GM12864 (cell line): ENCODE data around the gene CPT1A.
A peak's percentile ranks its signal among the peaks of the same experiment; 100 is the strongest.

ENCODE experiments used
- DNase-seq: peaks from one replicate; pipeline ENCODE4 v3.0.0-alpha.2; 2011; ENCODE audit warnings: low read depth
- H3K4me3 ChIP-seq: 2 replicates; pipeline ENCODE4 v1.5.1; 2011; ENCODE audit warnings: mild to moderate bottlenecking, low read depth, low read length, control low read depth
- TF ChIP-seq, protein P1 (sequence below): IDR thresholded peaks from 2 replicates; pipeline ENCODE4 v1.5.1; 2011; ENCODE audit warnings: low read depth, mild to moderate bottlenecking, moderate library complexity, low read length, control low read depth, inconsistent platforms; ENCODE audit errors: missing control alignments

CPT1A gene

DNA sequence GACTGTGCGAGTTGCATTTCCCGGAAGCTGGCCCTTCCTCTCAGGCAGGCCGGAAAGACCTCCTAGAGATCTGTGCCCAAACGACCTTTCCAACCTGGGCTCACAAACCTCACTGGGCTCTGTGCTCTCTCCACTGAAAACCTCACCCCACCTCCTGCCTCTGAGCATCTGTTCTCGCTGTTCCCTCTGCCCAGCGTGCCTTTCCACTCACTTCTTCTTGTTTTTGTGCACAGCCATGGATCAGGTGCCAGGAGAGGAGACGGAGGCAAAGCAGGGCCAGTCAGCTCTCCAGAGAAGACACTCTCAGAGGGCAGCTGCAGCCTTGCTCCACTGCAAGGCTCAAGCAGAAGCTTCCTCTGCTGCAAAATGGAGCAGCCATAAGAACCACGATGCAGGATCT, 10.9 kb upstream of the CPT1A start:
- TF ChIP-seq, protein P1, sequence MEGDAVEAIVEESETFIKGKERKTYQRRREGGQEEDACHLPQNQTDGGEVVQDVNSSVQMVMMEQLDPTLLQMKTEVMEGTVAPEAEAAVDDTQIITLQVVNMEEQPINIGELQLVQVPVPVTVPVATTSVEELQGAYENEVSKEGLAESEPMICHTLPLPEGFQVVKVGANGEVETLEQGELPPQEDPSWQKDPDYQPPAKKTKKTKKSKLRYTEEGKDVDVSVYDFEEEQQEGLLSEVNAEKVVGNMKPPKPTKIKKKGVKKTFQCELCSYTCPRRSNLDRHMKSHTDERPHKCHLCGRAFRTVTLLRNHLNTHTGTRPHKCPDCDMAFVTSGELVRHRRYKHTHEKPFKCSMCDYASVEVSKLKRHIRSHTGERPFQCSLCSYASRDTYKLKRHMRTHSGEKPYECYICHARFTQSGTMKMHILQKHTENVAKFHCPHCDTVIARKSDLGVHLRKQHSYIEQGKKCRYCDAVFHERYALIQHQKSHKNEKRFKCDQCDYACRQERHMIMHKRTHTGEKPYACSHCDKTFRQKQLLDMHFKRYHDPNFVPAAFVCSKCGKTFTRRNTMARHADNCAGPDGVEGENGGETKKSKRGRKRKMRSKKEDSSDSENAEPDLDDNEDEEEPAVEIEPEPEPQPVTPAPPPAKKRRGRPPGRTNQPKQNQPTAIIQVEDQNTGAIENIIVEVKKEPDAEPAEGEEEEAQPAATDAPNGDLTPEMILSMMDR, result no peak
- DNase-seq, result no peak
- H3K4me3 ChIP-seq, result no peak overlapping the region

DNA sequence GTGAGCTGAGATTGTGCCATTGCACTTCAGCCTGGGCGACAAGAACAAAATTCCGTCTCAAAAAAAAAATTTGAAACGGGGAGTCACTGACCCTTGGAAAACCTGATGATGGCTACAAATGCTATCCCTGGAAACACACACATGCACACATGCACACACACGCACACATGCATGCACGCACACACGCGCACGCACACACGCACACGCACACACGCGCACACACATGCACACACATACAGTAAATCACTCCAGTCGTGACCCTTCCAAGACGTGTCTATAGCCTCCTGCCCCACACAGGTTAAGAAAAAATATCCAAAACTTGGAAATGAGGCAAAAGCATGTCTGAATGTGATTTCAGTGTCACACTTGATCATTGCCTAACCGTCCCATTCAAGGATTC, 6.7 kb upstream of the CPT1A start:
- H3K4me3 ChIP-seq, result no peak overlapping the region
- DNase-seq, result no peak
- TF ChIP-seq, protein P1, result no peak

DNA sequence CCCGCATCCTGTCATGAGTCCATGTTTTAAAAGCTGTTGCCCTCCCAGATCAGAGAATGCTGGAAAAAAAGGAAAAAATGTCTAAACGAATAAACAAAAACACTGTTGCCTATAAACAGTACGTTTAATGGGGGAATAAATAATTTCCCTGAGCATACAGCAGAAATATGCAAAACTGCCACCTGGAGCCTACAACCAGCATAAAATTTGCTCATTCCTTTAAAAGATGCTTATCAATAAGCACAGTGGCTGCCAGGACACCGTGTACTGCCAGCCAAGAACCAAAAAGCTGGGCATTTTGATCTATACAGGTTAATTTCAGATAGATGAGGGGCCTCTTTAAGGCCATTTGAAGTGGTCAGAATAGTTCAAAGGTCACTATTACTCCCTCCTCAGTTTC, 5.7 kb upstream of the CPT1A start:
- H3K4me3 ChIP-seq, result no peak overlapping the region
- TF ChIP-seq, protein P1, result no peak
- DNase-seq, result no peak

DNA sequence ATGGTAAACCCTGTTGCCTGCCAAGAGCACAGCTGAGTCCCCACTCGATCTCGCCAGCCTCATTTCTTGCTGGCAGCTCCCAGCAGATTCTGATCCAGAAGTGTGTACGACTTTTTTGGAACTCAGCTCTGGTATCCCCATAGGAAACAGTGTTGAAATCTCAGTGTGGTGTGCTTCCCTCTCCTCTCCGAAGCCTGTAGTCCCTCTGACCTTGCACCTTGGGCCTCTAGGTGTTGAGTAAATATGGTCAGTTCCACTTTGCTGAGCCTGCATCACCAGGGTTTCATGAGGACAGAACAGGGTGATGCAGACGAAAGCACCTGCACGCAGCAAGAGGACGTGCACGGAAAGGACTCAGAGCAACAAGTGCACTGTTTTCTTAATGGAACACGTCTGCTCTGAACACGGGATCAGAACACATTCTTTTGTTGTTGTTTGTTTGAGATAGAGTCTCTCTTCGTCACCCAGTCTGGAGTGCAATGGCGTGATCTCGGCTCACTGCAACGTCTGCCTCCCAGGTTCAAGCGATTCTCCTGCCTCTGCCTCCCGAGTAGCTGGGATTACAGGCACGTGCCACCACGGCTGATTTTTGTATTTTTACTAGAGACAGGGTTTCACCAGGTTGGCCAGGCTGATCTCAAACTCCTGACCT, 3.8 kb upstream of the CPT1A start:
- DNase-seq, result no peak
- TF ChIP-seq, protein P1, result no peak
- no peak overlapping the region for H3K4me3 ChIP-seq

DNA sequence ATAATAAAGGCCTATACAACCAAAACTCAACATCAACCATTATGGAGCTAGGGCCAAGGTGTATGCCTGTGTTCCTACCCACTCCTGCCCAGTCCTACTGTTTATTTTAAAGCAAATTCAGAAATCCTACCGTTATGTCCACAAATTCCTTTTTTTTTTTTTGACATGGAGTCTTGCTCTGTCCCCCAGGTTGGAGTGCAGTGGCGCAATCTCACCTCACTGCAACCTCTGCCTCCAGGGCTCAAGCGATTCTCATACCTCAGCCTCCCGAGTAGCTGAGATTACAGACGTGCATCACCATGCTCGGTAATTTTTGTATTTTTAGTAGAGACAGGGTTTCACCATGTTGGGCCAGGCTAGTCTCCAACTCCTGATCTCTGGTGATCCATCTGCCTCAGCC, 3.1 kb upstream of the CPT1A start:
- DNase-seq, result no peak
- H3K4me3 ChIP-seq, result no peak overlapping the region
- TF ChIP-seq, protein P1, result no peak

DNA sequence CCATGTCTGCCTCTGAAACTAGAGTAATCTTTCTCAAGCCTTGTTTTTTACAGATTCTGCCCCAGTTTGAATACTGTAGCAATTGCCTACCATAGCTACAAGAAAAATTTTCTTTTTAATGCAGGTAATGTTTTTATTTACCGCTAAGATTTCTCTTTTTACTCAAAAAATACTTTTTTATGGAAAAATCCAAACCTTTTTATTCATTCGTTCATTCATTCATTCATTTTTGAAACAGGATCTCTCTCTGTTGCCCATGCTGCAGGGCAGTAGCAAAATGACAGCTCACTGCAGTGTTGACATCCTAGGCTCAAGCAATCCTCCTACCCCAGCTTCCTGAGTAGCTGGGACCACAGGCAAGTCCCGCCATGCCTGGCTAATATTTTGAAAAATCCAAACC, 2.7 kb upstream of the CPT1A start:
- TF ChIP-seq, protein P1, result no peak
- H3K4me3 ChIP-seq, result no peak overlapping the region; the same call in 1 of the 2 replicates
- no peak for DNase-seq

DNA sequence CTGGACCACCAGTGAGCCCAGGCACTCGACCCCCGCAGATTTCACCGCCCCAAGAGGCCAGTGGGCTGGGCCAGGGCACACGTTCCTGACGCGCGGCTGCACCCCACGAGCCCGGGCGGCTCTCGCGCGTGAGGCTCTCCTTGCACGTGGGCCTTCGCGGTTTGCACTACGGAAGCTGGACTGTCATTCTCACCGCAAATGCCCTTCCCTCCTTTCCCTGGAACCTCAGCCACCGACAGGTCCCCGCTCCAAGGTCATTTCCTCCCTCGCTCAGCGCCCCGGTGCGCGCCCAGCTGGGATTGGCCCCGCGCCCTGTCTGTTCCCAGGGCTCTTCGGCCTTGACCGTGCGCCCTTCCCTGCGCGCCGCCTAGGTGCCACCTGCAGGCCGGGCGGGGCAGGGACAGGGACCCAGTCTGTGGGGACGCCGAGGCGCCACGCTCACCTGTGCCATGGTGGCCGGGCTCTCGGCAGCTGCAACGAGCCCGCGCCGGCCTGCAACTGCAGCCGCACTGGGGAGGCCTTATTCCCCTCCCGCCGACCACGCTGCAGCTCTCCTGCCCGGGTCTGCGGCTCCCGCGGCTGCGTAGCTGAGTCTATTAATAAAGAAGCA, 2.1 kb upstream of the CPT1A start:
- TF ChIP-seq, protein P1, result peak; percentile 64
- peak overlapping the region; percentile 47 for H3K4me3 ChIP-seq
- peak; percentile 36 for DNase-seq
